ENCODE measurements around the gene NOL9.

Gene NOL9

DNA sequence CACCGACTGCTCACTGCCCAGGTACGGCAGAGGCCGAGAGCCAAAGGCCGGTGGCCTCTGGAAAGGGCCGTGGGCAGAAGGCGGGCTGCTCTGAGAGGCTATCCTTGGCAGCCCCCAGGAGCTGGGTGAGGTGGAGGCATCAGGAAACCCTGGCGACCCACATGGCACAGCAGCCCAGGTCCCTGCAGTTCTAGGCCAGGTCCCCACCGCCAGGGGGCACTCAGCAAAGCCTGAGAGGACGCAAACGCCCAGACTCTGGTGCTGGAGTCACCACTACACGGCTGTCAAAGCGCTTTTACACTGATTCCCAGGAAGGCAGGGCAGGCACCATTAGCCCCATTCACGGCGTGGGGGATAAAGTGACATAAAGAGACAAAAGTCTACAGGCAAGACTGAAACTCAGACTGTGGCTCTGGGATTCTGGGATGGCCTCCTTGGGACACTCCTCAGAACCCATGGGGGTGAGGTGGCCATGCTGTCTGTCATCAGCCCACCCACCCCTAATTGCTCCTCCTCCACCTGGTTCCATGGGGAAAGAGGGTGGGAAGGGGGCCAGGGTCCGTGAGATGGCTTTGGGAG, 67.8 kb downstream of the NOL9 start:
- peak; percentile 81 for DNase-seq

DNA sequence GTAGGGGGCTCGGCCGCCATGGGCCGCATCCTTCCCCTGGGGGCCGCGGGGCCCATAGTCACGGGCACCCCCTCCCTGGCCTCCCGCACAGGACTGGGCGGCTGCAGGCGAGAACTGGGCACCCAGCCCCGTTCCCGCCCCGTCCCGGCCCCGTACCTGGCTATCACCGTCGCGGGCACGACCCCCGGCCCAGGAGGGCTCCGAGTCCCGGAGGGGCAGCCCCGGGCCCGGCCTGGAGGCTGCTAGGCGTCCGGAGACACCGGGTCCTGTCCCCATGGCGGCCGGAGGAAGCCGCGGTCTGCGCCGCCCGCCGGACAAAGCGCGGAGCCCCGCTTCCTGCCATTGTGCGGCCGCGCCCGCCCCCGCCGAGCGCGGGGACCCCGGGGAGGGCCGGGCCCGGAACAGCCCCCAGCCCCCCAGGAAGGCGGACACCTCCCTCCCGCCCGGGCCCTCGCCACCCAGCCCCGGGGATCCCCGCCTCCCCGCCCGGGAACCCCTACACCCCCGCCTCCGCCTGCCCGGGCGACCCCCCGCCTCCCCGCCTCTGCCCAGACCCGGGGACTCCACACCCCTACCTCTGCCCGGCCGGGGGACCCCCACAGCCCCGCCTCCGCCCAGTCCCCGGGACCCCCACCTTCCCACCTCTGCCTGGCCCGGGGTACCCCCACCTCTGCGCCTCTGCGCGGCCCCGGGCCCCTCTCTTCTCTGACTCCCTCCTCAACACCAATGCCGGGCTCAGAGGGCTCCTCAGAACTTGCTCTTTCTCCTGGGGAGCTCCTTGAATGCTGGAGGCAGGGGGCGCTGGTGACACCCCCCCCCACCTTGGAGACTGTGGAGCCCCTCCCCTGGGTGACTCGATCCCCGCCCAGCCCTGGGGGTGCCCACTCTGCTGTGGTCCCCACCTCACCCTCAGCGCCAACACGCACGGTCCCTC, 68.9 kb downstream of the NOL9 start:
- no peak for DNase-seq

- DNase-seq, result no peak
Measured at GRCh38 chr1:6484826-6485167, 69.5 kb downstream of the NOL9 start.

GRCh38 chr1:6483761-6484117, 70.6 kb downstream of the NOL9 start:
- DNase-seq, result no peak

- peak; percentile 41 for DNase-seq
Measured at GRCh38 chr1:6483017-6483760, 71.1 kb downstream of the NOL9 start.

- DNase-seq, result no peak
Measured at GRCh38 chr1:6481820-6482219, 72.5 kb downstream of the NOL9 start.

DNA sequence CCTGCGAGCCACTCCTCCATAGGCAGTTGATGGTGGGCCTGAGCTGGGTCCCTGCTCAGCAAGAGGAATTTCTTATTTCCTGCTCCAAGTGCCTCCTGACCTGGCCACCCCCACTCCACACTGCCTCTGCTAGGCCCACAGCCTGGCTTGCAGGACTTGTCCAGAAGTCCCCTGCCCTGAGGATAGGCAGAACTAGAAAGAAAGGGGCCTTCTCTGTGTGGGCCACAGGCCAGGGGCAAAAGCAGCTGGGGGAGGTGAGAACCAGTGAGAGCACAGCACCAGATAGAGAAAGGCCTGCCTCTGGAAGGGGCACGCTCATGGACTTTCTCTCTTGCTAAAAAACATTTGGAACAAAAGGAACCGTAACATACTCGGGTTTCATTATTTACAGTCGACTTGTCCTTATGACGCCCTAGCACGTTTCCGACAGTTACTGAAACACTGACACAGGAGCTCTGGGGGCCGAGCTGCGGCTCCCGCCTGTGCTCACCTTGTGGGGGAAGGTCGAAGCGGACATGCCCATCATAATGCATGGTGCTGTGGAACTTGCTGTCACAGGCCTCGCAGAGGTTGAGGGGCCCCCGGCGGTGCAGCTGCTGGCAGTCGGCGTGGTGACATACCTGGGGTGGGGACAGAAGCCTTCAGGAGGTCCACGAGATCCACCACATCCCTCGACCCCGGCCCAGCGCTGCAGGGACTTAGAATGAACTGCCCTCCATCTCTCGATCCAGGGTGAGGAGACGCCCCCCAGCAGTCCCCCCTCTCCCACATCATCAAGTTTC, 77.1 kb downstream of the NOL9 start:
- DNase-seq, result peak; percentile 39

GRCh38 chr1:6476483-6476882, 77.8 kb downstream of the NOL9 start:
- peak; percentile 79 for DNase-seq

DNA sequence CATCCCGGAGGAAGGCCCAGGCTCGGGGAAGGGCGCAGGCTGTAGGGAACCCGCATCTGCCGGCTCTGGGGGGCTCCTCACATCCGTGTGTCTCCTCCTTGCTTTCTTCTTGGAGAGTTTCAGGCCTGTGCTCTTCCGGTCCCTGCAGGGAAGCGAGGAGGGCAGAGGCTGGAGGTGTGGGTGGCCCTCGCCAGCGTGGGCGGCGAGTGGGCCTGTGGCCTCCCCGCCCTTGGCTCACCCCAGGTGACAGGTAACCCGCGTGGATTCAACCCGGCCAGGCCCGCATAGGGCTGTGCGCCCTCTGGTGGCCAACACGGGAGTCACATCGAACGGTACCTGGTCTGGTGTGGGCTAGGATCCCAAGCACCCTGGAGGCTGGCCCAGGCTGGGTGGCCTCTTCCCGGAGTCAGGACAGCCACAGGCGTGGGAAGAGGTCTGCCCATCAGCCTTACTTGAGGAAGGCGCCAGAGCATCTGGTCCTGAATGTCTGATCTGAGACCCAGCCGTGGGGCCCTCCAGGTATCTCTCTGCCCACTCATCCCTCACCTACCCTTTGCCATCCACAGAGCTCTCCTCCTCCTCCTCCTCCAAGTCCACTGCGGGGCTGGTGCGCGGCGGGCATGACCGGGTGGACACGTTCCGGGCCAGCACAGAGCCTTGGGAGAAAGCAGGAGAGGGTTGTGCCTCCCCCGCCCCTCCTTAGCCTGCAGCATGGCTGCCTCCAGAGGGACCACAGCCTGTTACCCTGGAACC, 78.8 kb downstream of the NOL9 start:
- peak; percentile 46 for DNase-seq

- DNase-seq, result no peak
Measured at GRCh38 chr1:6474815-6475282, 79.5 kb downstream of the NOL9 start.

- peak; percentile 90 for DNase-seq
Measured at GRCh38 chr1:6473974-6474814, 80.1 kb downstream of the NOL9 start.

DNA sequence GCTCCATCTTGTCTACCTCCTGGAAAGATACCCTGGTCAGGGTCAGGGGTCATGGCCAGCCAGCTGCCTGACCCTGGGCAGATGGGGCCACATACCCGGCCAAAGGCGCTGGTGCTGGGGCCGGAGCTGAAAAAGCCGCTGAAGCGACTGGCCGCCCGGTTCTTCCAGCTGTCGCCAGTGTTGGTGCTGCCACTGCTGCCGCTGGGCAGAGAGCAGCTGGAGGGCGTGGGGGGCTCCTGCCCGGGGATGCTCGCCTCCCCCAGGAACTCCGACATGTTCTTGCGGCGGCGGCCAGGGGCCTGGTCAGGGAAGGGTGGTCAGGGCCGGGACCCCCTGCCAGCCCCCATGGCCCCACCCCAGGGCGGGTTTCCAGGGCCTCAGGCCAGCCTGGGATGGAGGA, 81.2 kb downstream of the NOL9 start:
- no peak for DNase-seq

DNA sequence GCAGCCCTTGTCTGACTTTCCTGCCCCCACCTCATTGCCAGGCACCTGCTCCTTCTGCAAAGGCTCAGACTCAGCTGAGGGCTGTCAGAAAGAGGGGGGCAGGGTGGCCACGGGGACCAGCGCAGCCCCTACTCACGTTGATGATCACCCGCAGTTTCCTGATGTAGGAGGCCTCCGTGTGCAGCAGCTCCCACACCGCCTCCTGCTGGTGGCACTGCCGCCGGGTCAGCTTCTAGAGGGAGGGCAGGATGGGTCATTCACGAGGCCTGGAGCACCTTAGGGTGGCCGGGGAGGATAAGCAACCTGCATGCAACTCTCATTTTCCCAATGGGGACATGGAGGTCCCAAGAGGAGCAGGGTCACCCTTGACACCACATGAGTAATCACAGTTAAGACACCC, 81.9 kb downstream of the NOL9 start:
- DNase-seq, result peak; percentile 73

DNA sequence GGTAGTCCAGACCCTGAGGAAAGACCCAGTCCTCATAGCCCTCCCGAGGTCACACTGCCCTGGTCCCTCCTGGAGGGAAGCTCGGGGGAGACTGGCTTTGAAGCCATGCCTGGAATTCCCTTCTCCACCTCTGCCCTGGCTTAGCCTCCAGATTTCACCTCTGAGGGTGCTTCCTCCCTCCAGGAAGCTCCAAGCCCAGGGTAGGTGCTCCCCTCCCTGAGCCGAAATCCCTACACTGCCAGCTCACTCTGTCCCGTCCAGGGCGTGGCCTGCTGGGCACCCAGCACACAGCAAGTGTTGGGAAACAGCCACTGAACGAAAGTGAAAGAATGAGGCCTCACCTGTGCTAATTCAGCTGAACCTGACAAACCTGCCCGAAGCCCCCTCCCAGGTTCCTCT, 82.3 kb downstream of the NOL9 start:
- no peak for DNase-seq

Data from NCI-H526 treated with DMSO at 0.1 percent for 48 hours (cell line).